ENCODE results near the gene GRIK1.

DNA sequence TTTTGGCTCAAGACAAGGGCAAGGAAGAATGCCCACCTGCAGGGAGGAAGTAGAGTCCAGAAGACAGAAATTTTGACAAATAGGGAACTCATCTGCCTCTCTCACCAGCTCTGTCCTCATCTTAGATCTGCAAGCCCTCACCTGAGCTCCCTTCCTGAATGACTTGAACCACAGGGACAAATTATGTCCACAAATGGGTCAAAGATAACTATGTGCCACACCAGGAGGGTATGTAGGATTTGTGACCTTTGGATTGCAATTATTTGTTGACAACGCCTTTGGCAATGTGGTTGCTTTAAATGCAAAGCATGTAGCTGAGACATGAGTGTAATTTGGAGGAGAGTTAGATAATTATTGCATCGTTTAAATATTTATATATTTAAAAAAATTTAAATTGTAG lies 79.5 kb downstream of the GRIK1 start:
- TF ChIP-seq, protein P1, sequence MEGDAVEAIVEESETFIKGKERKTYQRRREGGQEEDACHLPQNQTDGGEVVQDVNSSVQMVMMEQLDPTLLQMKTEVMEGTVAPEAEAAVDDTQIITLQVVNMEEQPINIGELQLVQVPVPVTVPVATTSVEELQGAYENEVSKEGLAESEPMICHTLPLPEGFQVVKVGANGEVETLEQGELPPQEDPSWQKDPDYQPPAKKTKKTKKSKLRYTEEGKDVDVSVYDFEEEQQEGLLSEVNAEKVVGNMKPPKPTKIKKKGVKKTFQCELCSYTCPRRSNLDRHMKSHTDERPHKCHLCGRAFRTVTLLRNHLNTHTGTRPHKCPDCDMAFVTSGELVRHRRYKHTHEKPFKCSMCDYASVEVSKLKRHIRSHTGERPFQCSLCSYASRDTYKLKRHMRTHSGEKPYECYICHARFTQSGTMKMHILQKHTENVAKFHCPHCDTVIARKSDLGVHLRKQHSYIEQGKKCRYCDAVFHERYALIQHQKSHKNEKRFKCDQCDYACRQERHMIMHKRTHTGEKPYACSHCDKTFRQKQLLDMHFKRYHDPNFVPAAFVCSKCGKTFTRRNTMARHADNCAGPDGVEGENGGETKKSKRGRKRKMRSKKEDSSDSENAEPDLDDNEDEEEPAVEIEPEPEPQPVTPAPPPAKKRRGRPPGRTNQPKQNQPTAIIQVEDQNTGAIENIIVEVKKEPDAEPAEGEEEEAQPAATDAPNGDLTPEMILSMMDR (conservative IDR thresholded peaks at IDR 0.05): no peak
- TF ChIP-seq ZFX (IDR thresholded peaks at IDR 0.05): no peak

All from C4-2B (cell line).